ENCODE results near the gene CHAF1A.

CHAF1A gene

GRCh38 chr19:4400135-4400936 lies 2.1 kb upstream of the CHAF1A start, which contains the start of gene SH3GL1:
TSS of gene SH3GL1 (minus strand) at chr19:4400547. CDS start at chr19:4400368, 179 bp downstream.
- in situ Hi-C loops (cut with MboI; ENCODE audit: low sequenced_read_pairs): no loop called here

GRCh38 chr19:4401769-4402170 lies 670 bp upstream of the CHAF1A start:
- in situ Hi-C loops (cut with MboI; ENCODE audit: low sequenced_read_pairs): no loop called here

- in situ Hi-C loops (cut with MboI; ENCODE audit: low sequenced_read_pairs): no loop called here
Measured at GRCh38 chr19:4403005-4403761, 743 bp downstream of the CHAF1A start.

GRCh38 chr19:4405977-4406376 lies 3.5 kb downstream of the CHAF1A start:
- in situ Hi-C loops (cut with MboI; ENCODE audit: low sequenced_read_pairs): no loop called here

GRCh38 chr19:4406626-4407025 lies 4.2 kb downstream of the CHAF1A start:
- in situ Hi-C loops (cut with MboI; ENCODE audit: low sequenced_read_pairs): no loop called here

GRCh38 chr19:4409123-4409933 lies 6.9 kb downstream of the CHAF1A start:
- in situ Hi-C loops (cut with MboI; ENCODE audit: low sequenced_read_pairs): no loop called here

- in situ Hi-C loops (cut with MboI; ENCODE audit: low sequenced_read_pairs): no loop called here
Measured at GRCh38 chr19:4413588-4413987, 11.1 kb downstream of the CHAF1A start.

GRCh38 chr19:4414144-4414799 lies 11.8 kb downstream of the CHAF1A start:
- in situ Hi-C loops (cut with MboI; ENCODE audit: low sequenced_read_pairs): no loop called here

GRCh38 chr19:4414800-4415321 lies 12.4 kb downstream of the CHAF1A start:
- in situ Hi-C loops (cut with MboI; ENCODE audit: low sequenced_read_pairs): no loop called here

GRCh38 chr19:4415352-4415751 lies 12.9 kb downstream of the CHAF1A start:
- in situ Hi-C loops (cut with MboI; ENCODE audit: low sequenced_read_pairs): no loop called here

GRCh38 chr19:4416268-4416667 lies 13.8 kb downstream of the CHAF1A start:
- in situ Hi-C loops (cut with MboI; ENCODE audit: low sequenced_read_pairs): no loop called here

GRCh38 chr19:4423416-4424126 lies 21.1 kb downstream of the CHAF1A start:
- in situ Hi-C loops (cut with MboI; ENCODE audit: low sequenced_read_pairs): no loop called here

GRCh38 chr19:4425537-4425936 lies 23.1 kb downstream of the CHAF1A start:
- in situ Hi-C loops (cut with MboI; ENCODE audit: low sequenced_read_pairs): no loop called here

- in situ Hi-C loops (cut with MboI; ENCODE audit: low sequenced_read_pairs): no loop called here
Measured at GRCh38 chr19:4428326-4428975, 26.0 kb downstream of the CHAF1A start.

GRCh38 chr19:4429256-4429655 lies 26.8 kb downstream of the CHAF1A start:
- in situ Hi-C loops (cut with MboI; ENCODE audit: low sequenced_read_pairs): no loop called here

GRCh38 chr19:4429771-4430171 lies 27.3 kb downstream of the CHAF1A start:
- in situ Hi-C loops (cut with MboI; ENCODE audit: low sequenced_read_pairs): no loop called here

GRCh38 chr19:4430760-4431159 lies 28.3 kb downstream of the CHAF1A start:
- in situ Hi-C loops (cut with MboI; ENCODE audit: low sequenced_read_pairs): no loop called here

- in situ Hi-C loops (cut with MboI; ENCODE audit: low sequenced_read_pairs): no loop called here
Measured at GRCh38 chr19:4431296-4431695, 28.9 kb downstream of the CHAF1A start.
